ENCODE measurements around the gene NFATC2. TPM values are rescaled to one million over a fixed set of nuclear protein-coding genes. Genes with fewer than 3 reads are reported as not detected.

Gene NFATC2
- total RNA-seq, 3 donors from 2014 or later = 5.9 to 11.9 (median 10.2) TPM

DNA sequence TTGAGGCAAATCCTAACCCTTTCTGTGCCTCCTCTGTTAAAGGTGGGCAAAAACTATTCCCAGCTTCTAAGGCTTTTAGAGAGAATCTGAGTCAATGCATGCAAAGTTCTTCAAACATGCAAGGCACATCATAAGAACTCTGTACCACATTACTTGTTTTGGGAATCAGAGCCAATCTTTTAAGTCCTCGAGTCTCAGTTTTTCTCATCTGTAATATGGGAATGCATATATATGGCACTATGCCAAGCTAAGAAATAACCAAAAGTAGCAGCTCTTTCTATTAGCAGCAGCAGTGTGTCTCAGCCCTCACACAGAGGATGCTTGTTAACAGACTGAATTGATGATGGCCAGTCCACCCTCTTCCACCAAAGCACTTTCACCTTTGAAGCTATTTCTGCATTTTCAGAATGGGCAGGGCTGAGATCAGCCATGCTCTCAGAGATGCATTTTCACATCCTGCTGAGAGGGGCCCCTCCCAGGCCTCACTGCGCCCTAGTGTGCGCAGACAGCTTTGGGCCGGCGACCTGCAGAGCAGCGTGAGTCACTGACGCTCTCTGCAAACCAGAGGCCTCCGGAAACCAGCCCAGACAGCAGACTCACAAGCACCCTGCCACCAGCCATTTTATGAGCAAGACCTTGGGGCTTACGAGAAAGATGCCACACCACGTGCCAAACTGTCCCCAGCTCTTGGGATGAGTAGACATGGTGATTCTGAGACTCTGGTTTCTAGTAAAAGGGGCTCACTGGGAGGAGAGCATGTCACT is 138.0 kb downstream of the NFATC2 start:
- Histone ChIP-seq H3K4me1 (no peaks in the 10 kb centered on the region), H3K27me3 (no peaks in the 10 kb centered on the region), H3K9me3 (no peaks in the 10 kb centered on the region), H3K27ac (no peak overlapping the region), H3K4me3 (no peak overlapping the region), H3K36me3 (no peaks in the 10 kb centered on the region)
- DNase-seq (ENCODE audit: low spot score in 2 of 2) = no peak
- TF ChIP-seq POLR2AphosphoS5 (IDR thresholded peaks at IDR 0.05) = no peak
- TF ChIP-seq, protein P1, sequence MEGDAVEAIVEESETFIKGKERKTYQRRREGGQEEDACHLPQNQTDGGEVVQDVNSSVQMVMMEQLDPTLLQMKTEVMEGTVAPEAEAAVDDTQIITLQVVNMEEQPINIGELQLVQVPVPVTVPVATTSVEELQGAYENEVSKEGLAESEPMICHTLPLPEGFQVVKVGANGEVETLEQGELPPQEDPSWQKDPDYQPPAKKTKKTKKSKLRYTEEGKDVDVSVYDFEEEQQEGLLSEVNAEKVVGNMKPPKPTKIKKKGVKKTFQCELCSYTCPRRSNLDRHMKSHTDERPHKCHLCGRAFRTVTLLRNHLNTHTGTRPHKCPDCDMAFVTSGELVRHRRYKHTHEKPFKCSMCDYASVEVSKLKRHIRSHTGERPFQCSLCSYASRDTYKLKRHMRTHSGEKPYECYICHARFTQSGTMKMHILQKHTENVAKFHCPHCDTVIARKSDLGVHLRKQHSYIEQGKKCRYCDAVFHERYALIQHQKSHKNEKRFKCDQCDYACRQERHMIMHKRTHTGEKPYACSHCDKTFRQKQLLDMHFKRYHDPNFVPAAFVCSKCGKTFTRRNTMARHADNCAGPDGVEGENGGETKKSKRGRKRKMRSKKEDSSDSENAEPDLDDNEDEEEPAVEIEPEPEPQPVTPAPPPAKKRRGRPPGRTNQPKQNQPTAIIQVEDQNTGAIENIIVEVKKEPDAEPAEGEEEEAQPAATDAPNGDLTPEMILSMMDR (IDR thresholded peaks at IDR 0.05) = no peak
- no peak for TF ChIP-seq POLR2A (IDR thresholded peaks at IDR 0.05)
- intact Hi-C loops (cut with DNase I; ENCODE audit: low total_unique reads) = no loop called here

DNA sequence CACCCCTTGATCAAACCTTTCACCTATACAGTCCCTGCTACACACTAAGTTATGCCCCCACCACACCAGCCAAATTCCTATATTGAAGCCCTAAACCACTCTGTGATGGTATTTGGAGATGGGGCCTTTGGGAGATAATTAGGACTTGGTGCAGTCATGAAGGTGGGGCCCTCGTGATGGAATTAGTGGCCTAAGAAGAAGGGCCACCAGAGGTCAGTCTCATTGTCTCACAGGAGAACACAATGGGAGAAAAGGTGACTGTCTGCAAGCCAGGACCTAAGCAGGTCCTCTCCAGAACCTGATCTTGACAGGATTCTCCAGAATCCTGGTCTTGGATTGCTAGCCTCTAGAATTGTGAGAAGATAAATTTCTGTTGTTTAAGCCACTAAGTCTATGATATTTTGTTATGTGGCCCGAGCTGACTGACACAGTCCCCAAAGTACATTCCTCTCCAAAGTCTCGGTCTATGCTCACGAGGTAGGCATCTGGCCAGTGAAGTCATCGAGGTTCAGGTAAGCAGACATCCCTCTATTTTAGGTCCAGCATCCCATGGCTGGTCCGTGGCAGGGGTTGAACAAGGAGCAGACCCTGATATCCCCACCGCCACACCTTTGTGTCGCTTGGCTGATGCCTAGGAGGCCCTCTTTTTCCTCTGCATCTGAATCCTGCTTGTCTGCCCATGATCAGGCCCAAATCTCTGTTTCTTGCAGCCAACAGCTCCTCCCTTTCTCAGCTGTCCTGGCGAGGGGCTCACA is 138.9 kb downstream of the NFATC2 start:
- no peaks in the 10 kb centered on the region for H3K27me3 ChIP-seq
- H3K27ac ChIP-seq = no peak overlapping the region
- H3K9me3 ChIP-seq = no peaks in the 10 kb centered on the region
- H3K36me3 ChIP-seq = no peaks in the 10 kb centered on the region
- TF ChIP-seq, protein P1 (IDR thresholded peaks at IDR 0.05) = no peak
- no peak for TF ChIP-seq POLR2A (IDR thresholded peaks at IDR 0.05)
- DNase-seq (ENCODE audit: low spot score in 2 of 2) = no peak
- no peaks in the 10 kb centered on the region for H3K4me1 ChIP-seq
- intact Hi-C loops (cut with DNase I; ENCODE audit: low total_unique reads) = no loop called here
- no peak overlapping the region for H3K4me3 ChIP-seq

DNA sequence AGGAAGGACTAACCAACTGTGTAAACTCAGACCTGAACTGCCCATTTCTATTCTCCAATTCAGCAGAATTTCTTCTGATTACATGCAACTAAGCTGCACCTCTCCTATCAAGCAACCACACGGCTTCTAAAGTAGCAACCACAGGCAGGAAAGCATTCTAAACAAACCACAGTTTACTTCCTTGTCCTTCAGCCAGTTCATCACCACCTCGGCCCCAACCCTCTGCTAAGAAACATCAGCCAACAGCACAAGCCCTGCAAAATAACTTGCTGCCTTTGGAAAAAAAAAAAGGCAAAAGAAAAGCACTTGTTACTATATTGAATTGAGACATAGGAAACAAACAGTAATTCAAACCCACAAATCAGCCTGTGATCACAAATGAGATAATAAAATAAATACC is 140.3 kb downstream of the NFATC2 start:
- Histone ChIP-seq H3K4me3 (no peak overlapping the region), H3K4me1 (no peaks in the 10 kb centered on the region), H3K27ac (no peak overlapping the region), H3K9me3 (no peaks in the 10 kb centered on the region), H3K27me3 (no peaks in the 10 kb centered on the region), H3K36me3 (no peaks in the 10 kb centered on the region)
- intact Hi-C loops (cut with DNase I; ENCODE audit: low total_unique reads) = loop anchor here (1.0 kb wide), 1 partner anchor 26 kb away; no protein-coding TSS in a partner anchor
- peak in 1 of 2 donors; percentile 30 for DNase-seq (ENCODE audit: low spot score in 2 of 2)
- TF ChIP-seq POLR2AphosphoS5 (IDR thresholded peaks at IDR 0.05) = no peak
- TF ChIP-seq POLR2A (IDR thresholded peaks at IDR 0.05) = no peak
- TF ChIP-seq, protein P1 (IDR thresholded peaks at IDR 0.05) = no peak

DNA sequence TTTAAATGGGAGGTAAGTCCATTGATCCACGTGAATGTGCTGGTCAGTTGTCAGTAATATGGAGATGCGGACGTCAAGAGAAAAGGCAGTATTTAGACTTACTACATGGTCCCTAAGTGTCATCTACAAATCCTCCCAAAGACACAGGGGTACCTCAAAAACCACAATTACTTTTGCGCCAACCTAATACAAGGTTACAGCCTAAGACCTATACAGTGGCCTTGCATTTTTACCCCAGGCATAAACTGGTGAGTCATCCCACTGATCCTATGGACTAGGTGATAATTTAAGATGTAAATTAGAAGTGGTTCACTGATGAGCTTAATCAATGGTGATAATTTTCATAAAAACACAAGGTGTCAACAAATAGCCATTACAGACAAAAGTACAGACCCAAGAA is 141.0 kb downstream of the NFATC2 start:
- H3K4me1 ChIP-seq = no peaks in the 10 kb centered on the region
- H3K27me3 ChIP-seq = no peaks in the 10 kb centered on the region
- DNase-seq (ENCODE audit: low spot score in 2 of 2) = no peak
- TF ChIP-seq POLR2AphosphoS5 (IDR thresholded peaks at IDR 0.05) (no peak), POLR2A (IDR thresholded peaks at IDR 0.05) (no peak)
- TF ChIP-seq, protein P1 (IDR thresholded peaks at IDR 0.05) = no peak
- peak overlapping the region in 1 of 2 donors; percentile 25 for H3K27ac ChIP-seq
- no peak overlapping the region for H3K4me3 ChIP-seq
- H3K36me3 ChIP-seq = no peaks in the 10 kb centered on the region
- intact Hi-C loops (cut with DNase I; ENCODE audit: low total_unique reads) = no loop called here
- H3K9me3 ChIP-seq = no peaks in the 10 kb centered on the region

All from breast epithelium (tissue), 4 donors.